ENCODE data around the gene ZBTB37. TPM values are rescaled to one million over a fixed set of nuclear protein-coding genes. Genes with fewer than 3 reads are reported as not detected.
A peak's percentile ranks its signal among the peaks of the same experiment; 100 is the strongest.

ZBTB37 gene
- total and polyA plus RNA-seq, 9 of the 15 experiments (the other 6 are each of a cell fraction or from before 2014, with no cell fraction given), result 1.3 to 13.9 (median 5.4) TPM

- TF ChIP-seq MLLT1 (IDR thresholded peaks at IDR 0.05) (no peak), ZNF75A (CRISPR knock-in tag; IDR thresholded peaks at IDR 0.05) (no peak), ZNF354B (CRISPR knock-in tag; IDR thresholded peaks at IDR 0.05) (no peak), BMI1 (IDR thresholded peaks at IDR 0.05; ENCODE audit: low read length) (no peak), ZNF384 (IDR thresholded peaks at IDR 0.05; ENCODE audit: low read depth, low read length) (no peak), E2F1 (CRISPR knock-in tag; IDR thresholded peaks at IDR 0.05) (0 out of 2 replicates have a peak, but pooled peaks have one; percentile 10), ZNF232 (CRISPR knock-in tag; IDR thresholded peaks at IDR 0.05) (no peak), HDAC1 (IDR thresholded peaks at IDR 0.05) (no peak), CHCHD3 (CRISPR knock-in tag; IDR thresholded peaks at IDR 0.05) (peak; percentile 63; the same call in 1 of the 2 replicates), THRB (CRISPR knock-in tag; conservative IDR thresholded peaks at IDR 0.05) (peak; percentile 44; the same call in 1 of the 2 replicates), PTBP1 (IDR thresholded peaks at IDR 0.05; ENCODE audit: low read depth, low read length) (no peak), ZBTB26 (CRISPR knock-in tag; IDR thresholded peaks at IDR 0.05) (peak; percentile 60; the same call in 1 of the 2 replicates), ZNF316 (IDR thresholded peaks at IDR 0.05) (no peak), NR3C1 (CRISPR knock-in tag; IDR thresholded peaks at IDR 0.05) (no peak), PHF21A (IDR thresholded peaks at IDR 0.05; ENCODE audit: borderline replicate concordance, low read depth) (no peak), RBBP5 (IDR thresholded peaks at IDR 0.05; ENCODE audit: borderline replicate concordance, insufficient read depth, low read length, poor library complexity, severe bottlenecking) (no peak), ARHGAP35 (IDR thresholded peaks at IDR 0.05; ENCODE audit: partially characterized antibody) (no peak), SRSF3 (IDR thresholded peaks at IDR 0.05; ENCODE audit: insufficient read depth, low read length) (no peak), ZNF253 (CRISPR knock-in tag; conservative IDR thresholded peaks at IDR 0.05) (peak; percentile 88)
- TF ChIP-seq, protein P1, sequence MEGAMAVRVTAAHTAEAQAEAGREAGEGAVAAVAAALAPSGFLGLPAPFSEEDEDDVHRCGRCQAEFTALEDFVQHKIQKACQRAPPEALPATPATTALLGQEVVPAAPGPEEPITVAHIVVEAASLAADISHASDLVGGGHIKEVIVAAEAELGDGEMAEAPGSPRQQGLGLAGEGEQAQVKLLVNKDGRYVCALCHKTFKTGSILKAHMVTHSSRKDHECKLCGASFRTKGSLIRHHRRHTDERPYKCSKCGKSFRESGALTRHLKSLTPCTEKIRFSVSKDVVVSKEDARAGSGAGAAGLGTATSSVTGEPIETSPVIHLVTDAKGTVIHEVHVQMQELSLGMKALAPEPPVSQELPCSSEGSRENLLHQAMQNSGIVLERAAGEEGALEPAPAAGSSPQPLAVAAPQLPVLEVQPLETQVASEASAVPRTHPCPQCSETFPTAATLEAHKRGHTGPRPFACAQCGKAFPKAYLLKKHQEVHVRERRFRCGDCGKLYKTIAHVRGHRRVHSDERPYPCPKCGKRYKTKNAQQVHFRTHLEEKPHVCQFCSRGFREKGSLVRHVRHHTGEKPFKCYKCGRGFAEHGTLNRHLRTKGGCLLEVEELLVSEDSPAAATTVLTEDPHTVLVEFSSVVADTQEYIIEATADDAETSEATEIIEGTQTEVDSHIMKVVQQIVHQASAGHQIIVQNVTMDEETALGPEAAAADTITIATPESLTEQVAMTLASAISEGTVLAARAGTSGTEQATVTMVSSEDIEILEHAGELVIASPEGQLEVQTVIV (CRISPR knock-in tag; IDR thresholded peaks at IDR 0.05; ENCODE audit: borderline replicate concordance), result no peak
These were observed 4.7 kb upstream of the ZBTB37 start (continued) for GRCh38 chr1:173863224-173864161.

Data from K562 (cell line).